ENCODE results near the gene GFRA1. TPM values are rescaled to one million over a fixed set of nuclear protein-coding genes. Genes with fewer than 3 reads are reported as not detected.

GFRA1 gene
- total and polyA plus RNA-seq, 2 of the 8 experiments (the other 6 are each of a cell fraction or from before 2014, with no cell fraction given), result 1.1 to 2.0 TPM

DNA sequence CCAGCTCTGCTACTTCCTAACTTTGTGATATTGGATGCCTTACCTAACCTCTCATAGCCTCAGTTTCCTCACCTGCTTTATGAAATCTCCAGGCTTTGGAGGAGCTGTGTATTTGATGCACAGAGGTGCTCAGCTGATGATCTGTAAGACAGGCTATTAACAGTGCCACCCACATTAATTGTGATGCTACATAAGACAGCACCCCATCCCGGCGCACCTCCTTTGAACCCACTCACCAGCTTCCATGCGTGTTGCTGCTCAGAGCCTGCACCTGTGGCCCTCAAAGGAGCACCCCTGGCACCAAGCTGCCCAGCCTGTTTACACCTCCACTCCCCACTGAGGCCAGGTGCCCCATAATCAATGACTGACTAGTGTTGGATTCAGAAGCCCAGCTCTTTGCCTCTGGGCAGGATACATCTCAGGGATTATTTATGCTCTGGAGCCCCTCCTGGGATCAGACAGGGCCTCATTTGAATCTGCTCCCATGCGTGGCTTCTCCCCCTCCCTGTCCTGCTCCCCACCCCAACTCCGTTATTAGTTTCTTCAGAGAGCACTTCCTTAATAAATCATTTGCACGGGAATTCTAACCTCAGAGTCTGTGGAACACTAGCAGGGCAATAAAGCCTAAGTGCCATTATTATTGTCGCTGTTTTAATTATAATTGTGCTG, 87.7 kb downstream of the GFRA1 start (continued):
- TF ChIP-seq TAF1 (IDR thresholded peaks at IDR 0.05; ENCODE audit: low read depth, low read length), result no peak
